Panc1 (cell line): ENCODE data around the gene RNF186.

ENCODE experiments used
- POLR2AphosphoS5 ChIP-seq: IDR thresholded peaks from 2 replicates; pipeline ENCODE4 v1.6.1; 2012; ENCODE audit warnings: mild to moderate bottlenecking, low read depth, low read length, moderate library complexity
- TCF7L2 ChIP-seq: IDR thresholded peaks from 2 replicates; pipeline ENCODE4 v1.6.1; 2011; ENCODE audit warnings: mild to moderate bottlenecking, low read depth, low read length, inconsistent platforms
- TF ChIP-seq, protein P1 (sequence below): fragments of 450-650 bp; IDR thresholded peaks from 2 replicates; pipeline ENCODE4 v1.5.1; 2017; ENCODE audit warnings: mild to moderate bottlenecking

DNA sequence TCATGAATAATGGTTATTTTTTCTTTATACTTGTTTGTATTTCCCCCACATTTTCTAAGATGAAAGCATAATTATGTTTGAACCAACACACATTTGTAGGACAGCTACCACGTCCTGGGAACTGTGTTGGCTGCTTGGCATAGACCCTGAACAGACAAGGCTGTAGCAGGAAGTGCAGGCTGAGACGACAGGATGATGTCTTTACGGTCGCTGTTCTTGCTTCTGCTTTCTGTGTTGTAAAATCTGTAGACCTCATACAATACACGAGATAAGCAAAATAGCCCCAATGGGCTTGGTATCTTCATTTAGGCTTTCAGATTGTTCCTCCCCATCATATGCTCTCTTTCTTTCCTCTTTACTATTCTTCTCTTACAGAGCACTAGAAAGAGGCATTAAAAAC, 43.8 kb upstream of the RNF186 start:
- TF ChIP-seq, protein P1, sequence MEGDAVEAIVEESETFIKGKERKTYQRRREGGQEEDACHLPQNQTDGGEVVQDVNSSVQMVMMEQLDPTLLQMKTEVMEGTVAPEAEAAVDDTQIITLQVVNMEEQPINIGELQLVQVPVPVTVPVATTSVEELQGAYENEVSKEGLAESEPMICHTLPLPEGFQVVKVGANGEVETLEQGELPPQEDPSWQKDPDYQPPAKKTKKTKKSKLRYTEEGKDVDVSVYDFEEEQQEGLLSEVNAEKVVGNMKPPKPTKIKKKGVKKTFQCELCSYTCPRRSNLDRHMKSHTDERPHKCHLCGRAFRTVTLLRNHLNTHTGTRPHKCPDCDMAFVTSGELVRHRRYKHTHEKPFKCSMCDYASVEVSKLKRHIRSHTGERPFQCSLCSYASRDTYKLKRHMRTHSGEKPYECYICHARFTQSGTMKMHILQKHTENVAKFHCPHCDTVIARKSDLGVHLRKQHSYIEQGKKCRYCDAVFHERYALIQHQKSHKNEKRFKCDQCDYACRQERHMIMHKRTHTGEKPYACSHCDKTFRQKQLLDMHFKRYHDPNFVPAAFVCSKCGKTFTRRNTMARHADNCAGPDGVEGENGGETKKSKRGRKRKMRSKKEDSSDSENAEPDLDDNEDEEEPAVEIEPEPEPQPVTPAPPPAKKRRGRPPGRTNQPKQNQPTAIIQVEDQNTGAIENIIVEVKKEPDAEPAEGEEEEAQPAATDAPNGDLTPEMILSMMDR: no peak
- TF ChIP-seq TCF7L2 (no peak), POLR2AphosphoS5 (no peak)
